ENCODE data around the gene WDCP. TPM values are rescaled to one million over a fixed set of nuclear protein-coding genes. Genes with fewer than 3 reads are reported as not detected.
"Not testable (repeated sequence)": the region's sequence is repeated elsewhere in the genome, so short reads cannot be mapped to it uniquely, and the experiment has no call there.

Gene WDCP
- total RNA-seq, 8 experiments from 2014 or later: 8.8 to 17.7 (median 12.1) TPM

GRCh38 chr2:24019729-24020128, 27.5 kb downstream of the WDCP start:
- WGBS, 10 experiments: 100% methylated on average over 2 of the region's 5 CpGs; no CpG with 5 or more reads in 9 of the 10 experiments
- in situ Hi-C loops (cut with MboI; ENCODE audit: low pct_unique_long_range_greater_than_20kb in 2 of 9, low sequenced_read_pairs in 9 of 9, unreplicated experiment in 9 of 9): no loop called here
- Histone ChIP-seq H3K4me1 (replicated peaks in 1 of 2) (peaks cover 5 to 10% of the 10 kb centered on the region in 2 donors), H3K27ac (no peak overlapping the region), H3K4me3 (no peak overlapping the region)
- ATAC-seq (replicated peaks in 6 of 8): no peak

DNA sequence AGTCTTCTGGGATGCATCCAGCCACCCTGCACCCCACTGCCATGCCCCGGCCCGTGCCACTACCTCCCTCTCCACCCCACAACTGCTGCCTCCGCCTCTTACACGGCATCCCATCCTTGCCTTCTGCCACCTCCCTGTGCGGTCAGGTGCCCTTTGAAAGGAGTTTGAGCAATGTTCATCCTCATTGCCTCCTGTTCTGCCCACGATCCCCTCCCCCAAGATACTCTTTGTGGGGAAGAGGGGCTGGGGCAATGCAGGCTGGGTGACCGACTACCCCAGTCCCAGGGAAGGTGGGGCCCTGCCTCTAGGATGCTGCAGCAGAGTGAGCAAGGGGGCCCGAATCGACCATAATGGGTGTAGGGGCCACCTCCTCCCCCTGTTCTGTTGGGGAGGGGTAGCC, 28.9 kb downstream of the WDCP start:
- Histone ChIP-seq H3K27ac (no peak overlapping the region), H3K4me1 (replicated peaks in 1 of 2) (peaks cover 5 to 10% of the 10 kb centered on the region in 2 donors), H3K4me3 (no peak overlapping the region)
- ATAC-seq (replicated peaks in 6 of 8): no peak
- WGBS, 10 experiments: 65 to 90% (median 76%) methylated on average over 3 to 8 of the region's 9 CpGs; no CpG with 5 or more reads in 6 of the 10 experiments
- in situ Hi-C loops (cut with MboI; ENCODE audit: low pct_unique_long_range_greater_than_20kb in 2 of 9, low sequenced_read_pairs in 9 of 9, unreplicated experiment in 9 of 9): no loop called here

DNA sequence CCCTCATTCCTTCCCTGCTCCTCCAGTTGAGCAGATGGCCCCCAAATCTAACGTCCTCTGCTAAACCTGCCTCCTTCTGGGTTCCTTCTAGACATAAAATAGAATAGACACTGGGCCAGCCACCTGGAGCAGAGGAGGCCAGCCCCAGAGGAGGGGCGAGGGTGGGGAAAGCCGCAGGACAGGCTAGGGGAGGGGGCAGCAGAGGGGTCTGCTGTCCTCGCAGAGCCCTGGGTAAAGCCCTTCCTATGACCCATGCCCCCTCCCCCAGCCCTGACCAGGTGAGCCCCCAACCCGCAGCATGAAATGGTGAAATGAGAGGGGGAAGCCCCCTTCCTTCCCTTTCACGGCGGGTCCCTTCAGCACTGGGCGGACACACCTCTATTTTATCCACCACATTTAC, 29.5 kb downstream of the WDCP start:
- H3K27ac ChIP-seq: no peak overlapping the region
- ATAC-seq (replicated peaks in 6 of 8): no peak
- no peak overlapping the region for H3K4me3 ChIP-seq
- in situ Hi-C loops (cut with MboI; ENCODE audit: low pct_unique_long_range_greater_than_20kb in 2 of 9, low sequenced_read_pairs in 9 of 9, unreplicated experiment in 9 of 9): no loop called here
- 92% methylated on average over 2 of the region's 8 CpGs; no CpG with 5 or more reads in 9 of the 10 experiments for WGBS, 10 experiments
- H3K4me1 ChIP-seq (replicated peaks in 1 of 2): peaks cover 5 to 10% of the 10 kb centered on the region in 2 donors

DNA sequence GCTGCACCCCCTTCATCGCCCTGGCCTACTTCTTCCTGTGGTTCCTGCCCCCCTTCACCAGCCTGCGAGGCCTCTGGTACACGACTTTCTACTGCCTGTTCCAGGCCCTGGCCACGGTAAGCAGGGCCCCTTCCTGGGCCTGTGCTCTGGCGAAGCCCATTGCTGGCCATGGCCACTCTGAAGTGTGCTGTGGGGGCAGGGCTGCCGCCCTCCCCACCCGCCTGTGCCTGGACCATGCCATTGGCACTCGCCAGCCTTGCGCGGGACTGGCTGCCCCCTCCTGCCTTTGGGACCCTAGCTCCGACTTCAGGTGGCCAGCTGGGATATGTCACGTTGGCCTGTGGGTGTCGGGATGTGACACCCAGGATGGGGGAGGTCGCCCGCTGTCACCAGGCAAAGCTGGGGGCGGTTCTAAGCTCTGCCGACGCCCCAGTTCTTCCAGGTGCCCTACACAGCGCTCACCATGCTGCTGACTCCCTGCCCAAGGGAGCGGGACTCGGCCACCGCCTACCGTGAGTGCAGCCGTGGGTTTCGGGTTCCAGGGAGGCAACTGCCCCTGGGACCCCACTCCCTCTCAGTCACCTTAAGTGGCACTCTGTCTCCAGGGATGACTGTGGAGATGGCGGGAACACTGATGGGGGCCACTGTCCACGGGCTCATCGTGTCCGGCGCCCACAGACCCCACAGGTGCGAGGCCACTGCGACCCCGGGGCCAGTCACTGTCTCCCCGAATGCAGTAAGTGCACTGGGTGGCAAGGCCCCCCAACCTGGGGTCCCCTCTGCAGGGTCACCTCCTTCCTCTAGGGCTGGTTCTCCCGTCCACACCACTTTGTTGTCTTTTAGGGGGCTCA, 30.1 kb downstream of the WDCP start:
- in situ Hi-C loops (cut with MboI; ENCODE audit: low pct_unique_long_range_greater_than_20kb in 2 of 9, low sequenced_read_pairs in 9 of 9, unreplicated experiment in 9 of 9): no loop called here
- no peak for ATAC-seq (replicated peaks in 6 of 8)
- no peak overlapping the region for H3K4me3 ChIP-seq
- H3K27ac ChIP-seq: no peak overlapping the region
- H3K4me1 ChIP-seq (replicated peaks in 1 of 2): peaks cover 5 to 10% of the 10 kb centered on the region in 2 donors
- 70 to 100% (median 89%) methylated on average over 1 to 9 of the region's 35 CpGs; no CpG with 5 or more reads in 5 of the 10 experiments for WGBS, 10 experiments

DNA sequence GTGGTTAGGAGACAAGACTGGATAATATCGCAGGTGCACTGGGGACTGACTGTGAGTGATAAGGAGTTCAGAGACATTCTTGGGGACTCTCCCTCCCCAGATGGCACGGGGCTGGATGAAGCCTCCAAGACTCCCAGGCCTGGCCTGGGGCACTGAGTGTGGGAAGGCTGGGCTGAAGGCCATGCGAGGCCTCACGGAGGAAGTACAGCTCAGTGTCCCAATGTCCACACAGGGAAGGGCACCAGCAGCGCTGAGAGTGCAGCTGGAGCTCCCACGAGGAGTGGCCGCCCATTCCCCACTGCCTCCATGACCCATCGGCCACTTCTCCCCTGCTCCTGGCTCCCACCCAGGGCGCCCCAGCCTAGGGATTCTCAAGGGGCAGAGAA, 30.8 kb downstream of the WDCP start:
- ATAC-seq (replicated peaks in 6 of 8): peak in 2 of 8 experiments; percentile 3 to 4
- no peak overlapping the region for H3K27ac ChIP-seq

GRCh38 chr2:24015562-24016375, 31.4 kb downstream of the WDCP start:
- H3K4me3 ChIP-seq: no peak overlapping the region
- peak overlapping the region in 1 of 2 donors; percentile 37 for H3K27ac ChIP-seq

More for the DNA sequence above, 30.8 kb downstream of the WDCP start:
- peaks cover 5 to 10% of the 10 kb centered on the region in 2 donors for H3K4me1 ChIP-seq (replicated peaks in 1 of 2)
- H3K4me3 ChIP-seq: no peak overlapping the region
- WGBS, 10 experiments: 79 to 100% methylated on average over 1 to 5 of the region's 9 CpGs; no CpG with 5 or more reads in 8 of the 10 experiments
- in situ Hi-C loops (cut with MboI; ENCODE audit: low pct_unique_long_range_greater_than_20kb in 2 of 9, low sequenced_read_pairs in 9 of 9, unreplicated experiment in 9 of 9): no loop called here

GRCh38 chr2:24014902-24015301, 32.3 kb downstream of the WDCP start:
- H3K27ac ChIP-seq; in situ Hi-C loops (cut with MboI; ENCODE audit: low pct_unique_long_range_greater_than_20kb in 2 of 9, low sequenced_read_pairs in 9 of 9, unreplicated experiment in 9 of 9); H3K4me3 ChIP-seq; ATAC-seq (replicated peaks in 6 of 8); H3K4me1 ChIP-seq (replicated peaks in 1 of 2): not testable (repeated sequence)
- WGBS, 10 experiments: 80 to 100% (median 99%) methylated on average over 1 to 6 of the region's 6 CpGs; no CpG with 5 or more reads in 4 of the 10 experiments

More at GRCh38 chr2:24015562-24016375, 31.4 kb downstream of the WDCP start:
- 0 to 100% (median 60%) methylated on average over 1 to 7 of the region's 11 CpGs; no CpG with 5 or more reads in 1 of the 10 experiments for WGBS, 10 experiments
- ATAC-seq (replicated peaks in 6 of 8): peak; percentile 78 to 96 (median 87)
- in situ Hi-C loops (cut with MboI; ENCODE audit: low pct_unique_long_range_greater_than_20kb in 2 of 9, low sequenced_read_pairs in 9 of 9, unreplicated experiment in 9 of 9): no loop called here
- peaks cover 5 to 10% of the 10 kb centered on the region in 2 donors for H3K4me1 ChIP-seq (replicated peaks in 1 of 2)

GRCh38 chr2:24012521-24013188, 34.5 kb downstream of the WDCP start:
- 55 to 94% (median 75%) methylated on average over 1 to 6 of the region's 9 CpGs; no CpG with 5 or more reads in 2 of the 10 experiments for WGBS, 10 experiments
- in situ Hi-C loops (cut with MboI; ENCODE audit: low pct_unique_long_range_greater_than_20kb in 2 of 9, low sequenced_read_pairs in 9 of 9, unreplicated experiment in 9 of 9): no loop called here
- H3K4me3 ChIP-seq: no peak overlapping the region
- no peak for ATAC-seq (replicated peaks in 6 of 8)
- peaks cover 7 to 9% of the 10 kb centered on the region in 2 donors for H3K4me1 ChIP-seq (replicated peaks in 1 of 2)
- no peak overlapping the region for H3K27ac ChIP-seq

DNA sequence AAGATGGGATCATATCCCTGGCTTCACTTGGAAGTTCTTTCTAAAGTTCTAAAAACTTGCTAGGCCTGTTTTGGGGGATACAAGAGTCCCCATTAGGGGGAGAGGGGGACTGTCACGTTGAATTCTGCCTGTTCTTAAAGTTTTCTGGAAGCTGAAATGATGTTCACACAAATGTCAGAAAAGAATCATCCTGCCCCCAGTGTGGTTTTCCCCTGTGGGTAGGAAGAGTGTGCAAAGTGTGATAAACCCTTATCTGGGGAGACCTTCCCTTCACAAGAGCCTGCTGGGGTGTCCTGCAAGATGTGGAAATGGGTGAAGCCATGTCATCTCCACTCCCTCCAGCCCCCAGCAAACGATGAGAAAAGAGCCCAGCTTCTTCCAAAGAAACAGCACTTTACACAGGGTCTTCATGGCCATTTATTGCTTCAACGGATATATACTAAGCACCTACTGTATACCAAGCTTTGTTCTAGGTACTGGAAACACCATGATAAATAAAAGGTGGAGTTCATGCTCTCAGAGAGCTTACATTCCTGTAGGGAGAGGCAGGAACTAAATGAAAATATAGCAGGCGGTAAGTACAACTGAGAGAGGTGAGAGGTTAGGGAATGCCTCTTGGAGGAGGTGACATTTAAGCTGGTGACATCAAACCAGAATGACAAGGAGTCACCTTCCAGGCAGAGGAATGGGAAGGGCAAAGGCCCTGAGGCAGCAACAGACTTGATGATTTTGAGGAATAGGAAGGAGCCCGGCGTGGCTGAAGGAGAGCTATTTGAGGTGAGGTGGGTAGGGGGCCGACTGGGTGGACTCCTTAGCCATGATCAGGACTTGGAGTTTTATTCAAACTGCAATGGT, 35.7 kb downstream of the WDCP start:
- WGBS, 10 experiments: 50 to 92% (median 81%) methylated on average over 1 to 7 of the region's 7 CpGs; no CpG with 5 or more reads in 1 of the 10 experiments
- Histone ChIP-seq H3K4me3 (no peak overlapping the region), H3K27ac (no peak overlapping the region), H3K4me1 (replicated peaks in 1 of 2) (peaks cover 7 to 9% of the 10 kb centered on the region in 2 donors)
- no peak for ATAC-seq (replicated peaks in 6 of 8)
- in situ Hi-C loops (cut with MboI; ENCODE audit: low pct_unique_long_range_greater_than_20kb in 2 of 9, low sequenced_read_pairs in 9 of 9, unreplicated experiment in 9 of 9): no loop called here

DNA sequence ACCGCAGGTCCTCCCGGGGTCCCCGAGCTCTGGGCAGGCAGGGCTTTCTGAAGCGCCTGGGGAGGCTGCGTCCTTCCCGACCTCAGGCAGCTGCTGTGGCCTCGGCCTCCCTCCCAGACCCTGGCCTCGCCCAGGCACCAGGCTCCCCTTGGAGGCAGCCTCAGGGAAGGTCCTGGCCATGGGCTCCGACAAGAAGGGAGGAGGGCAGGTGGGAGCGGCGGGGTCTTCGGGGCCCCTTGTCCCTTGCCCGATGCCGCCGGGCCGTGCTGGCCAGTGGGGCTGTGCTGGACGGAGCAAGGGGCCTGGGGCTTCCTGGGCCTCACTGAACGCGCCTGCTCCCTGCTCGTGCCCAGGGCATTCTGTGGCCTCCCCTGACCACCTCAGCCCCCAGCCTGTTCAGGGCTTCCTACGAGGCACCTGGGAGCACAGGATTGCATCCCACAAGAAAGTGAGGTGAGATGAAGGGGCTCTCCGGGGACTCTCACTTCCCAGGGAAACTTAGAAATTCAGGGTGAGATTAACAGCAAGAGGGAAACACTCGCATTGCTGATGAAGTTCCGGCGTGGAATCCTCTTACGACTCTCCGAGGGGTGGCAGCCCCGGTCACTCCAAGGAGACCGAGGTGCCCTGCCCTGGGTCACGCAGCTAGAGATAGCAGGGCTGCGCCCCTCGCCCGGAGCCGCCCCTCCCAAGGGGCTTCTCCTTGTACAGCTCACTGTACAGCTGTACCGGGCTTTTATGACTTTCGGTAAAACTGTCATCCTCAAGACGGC, 36.5 kb downstream of the WDCP start:
- peak in 7 of 8 experiments; percentile 12 to 21 (median 16) for ATAC-seq (replicated peaks in 6 of 8)
- in situ Hi-C loops (cut with MboI; ENCODE audit: low pct_unique_long_range_greater_than_20kb in 2 of 9, low sequenced_read_pairs in 9 of 9, unreplicated experiment in 9 of 9): no loop called here
- Histone ChIP-seq H3K27ac (no peak overlapping the region), H3K4me1 (replicated peaks in 1 of 2) (peaks cover 4 to 6% of the 10 kb centered on the region in 2 donors), H3K4me3 (no peak overlapping the region)
- 51 to 100% (median 86%) methylated on average over 1 to 12 of the region's 37 CpGs; no CpG with 5 or more reads in 3 of the 10 experiments for WGBS, 10 experiments

DNA sequence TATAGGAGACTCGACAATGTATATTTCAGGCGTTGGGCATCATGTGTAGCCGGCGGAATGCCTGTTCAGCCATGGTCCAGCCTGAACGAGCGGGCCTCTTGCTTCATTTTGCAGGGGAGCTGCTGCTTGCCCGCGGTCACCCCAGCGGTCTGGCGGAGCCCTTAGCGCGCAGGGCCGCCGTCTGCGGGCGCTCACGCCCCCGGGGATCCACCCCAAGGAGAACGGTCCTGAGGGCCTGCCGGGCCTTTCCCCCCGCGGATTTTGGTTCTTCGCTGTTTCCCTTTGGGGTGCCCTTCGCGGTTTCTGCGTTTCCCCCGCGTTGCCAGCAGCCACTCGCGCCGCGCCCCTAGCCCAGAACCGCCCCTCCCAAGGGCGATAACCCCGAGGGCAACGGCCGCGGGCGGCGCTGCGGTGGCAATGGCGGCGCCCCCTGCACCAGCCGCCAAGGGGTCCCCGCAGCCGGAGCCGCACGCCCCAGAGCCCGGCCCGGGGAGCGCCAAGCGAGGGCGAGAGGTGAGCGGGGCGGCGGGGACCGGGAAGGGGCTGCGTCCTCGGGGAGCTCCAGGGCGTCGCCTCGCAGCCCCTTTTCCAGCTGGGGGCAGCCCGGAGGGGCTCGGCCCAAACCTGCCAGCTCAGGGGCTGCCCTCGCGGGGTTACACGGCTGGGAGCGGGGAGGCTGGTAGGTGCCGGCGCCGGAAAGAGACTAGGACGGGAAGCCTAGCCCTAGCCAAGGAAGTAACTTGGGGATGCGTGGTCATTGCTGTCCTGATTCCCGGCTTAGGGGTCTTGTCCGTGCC, 37.3 kb downstream of the WDCP start, which contains the start of gene MFSD2B:
Gene MFSD2B, plus strand, starts transcription at position 406 of the 797 bp plus-strand sequence. Its CDS starts 12 bp downstream, at position 418.
- H3K4me3 ChIP-seq: peak within 1 kb of the TSS in 4 of 5 donors; percentile 9 to 23 (median 22)
- H3K27ac ChIP-seq: no peak within 1 kb of the TSS
- ATAC-seq (replicated peaks in 6 of 8): peak; percentile 33 to 62 (median 45)
- 13 to 90% (median 33%) methylated on average over 2 to 4 of the region's 75 CpGs; no CpG with 5 or more reads in 7 of the 10 experiments for WGBS, 10 experiments
- peaks cover 2 to 6% of the 10 kb centered on the region in 2 donors for H3K4me1 ChIP-seq (replicated peaks in 1 of 2)
- in situ Hi-C loops (cut with MboI; ENCODE audit: low pct_unique_long_range_greater_than_20kb in 2 of 9, low sequenced_read_pairs in 9 of 9, unreplicated experiment in 9 of 9): no loop called here
